Limb (tissue), 2 donors: ENCODE data around the gene SNTG2.
"Not testable (repeated sequence)": the region's sequence is repeated elsewhere in the genome, so short reads cannot be mapped to it uniquely, and the experiment has no call there.

Source experiments
- DNase-seq, 2 donors: peaks; one replicate each; pipeline ENCODE4 v3.0.0-alpha.2; 2016; ENCODE audit errors: extremely low spot score in 2 of 2

The SNTG2 gene

DNA sequence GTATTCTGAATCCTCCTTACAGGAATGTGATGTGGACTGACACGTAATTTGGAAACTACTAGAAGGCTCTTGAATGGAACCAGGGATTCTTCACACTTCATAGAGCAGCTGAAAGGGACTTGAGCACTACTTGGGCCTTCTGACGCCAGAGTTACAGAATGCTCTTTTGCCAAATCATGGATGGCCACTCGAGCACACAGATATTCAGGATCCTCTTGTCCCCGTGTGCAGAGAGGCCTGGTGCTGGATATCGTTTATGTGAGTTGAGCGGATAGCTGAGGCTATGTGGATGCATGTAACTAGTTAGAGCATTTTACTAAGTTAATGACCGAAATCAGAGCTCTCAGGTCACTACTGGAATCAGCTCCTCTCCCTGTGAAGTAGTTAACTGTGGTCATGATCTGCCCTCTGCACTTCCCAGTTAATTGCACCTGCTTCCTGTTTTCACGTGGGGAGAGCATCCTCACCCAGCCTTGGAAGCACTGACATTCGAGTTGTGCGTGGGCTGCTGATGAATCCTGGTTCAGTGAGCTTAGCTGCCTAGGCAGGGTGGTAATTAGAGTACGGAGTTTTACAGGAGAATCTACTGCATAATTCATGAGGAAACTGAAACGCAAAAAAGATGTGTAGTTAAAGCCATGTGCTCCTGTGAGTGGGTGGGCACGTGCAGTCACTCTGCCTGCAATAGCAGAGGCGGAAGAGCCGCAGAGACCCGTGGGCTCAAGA lies 457.5 kb downstream of the SNTG2 start:
- DNase-seq: no peak

DNA sequence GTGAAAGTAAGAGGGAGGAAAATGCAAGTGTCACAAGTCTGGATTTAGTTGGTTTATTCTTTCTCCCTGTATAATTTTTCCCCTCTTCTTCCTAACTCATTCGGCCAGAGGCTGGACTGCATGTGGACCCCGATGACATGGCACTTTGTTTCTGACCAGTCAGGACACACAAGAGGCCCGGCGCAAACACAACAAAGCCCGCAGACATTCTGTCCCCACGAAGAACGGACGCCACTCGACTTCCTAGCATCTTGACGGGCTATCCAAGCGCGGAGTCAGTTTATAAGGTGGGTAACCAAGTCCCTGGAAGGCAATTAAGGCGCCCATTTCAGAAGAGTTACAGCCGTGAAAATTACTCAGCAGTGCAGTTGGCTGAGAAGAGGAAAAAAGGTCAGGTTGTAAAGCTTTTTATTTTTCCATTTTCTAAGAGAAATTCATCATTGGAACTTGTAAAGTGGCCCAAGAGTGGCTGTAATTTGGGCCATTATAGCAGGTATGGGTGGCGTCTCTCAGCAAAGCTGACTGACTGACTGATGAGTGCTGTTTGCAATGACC lies 462.6 kb downstream of the SNTG2 start, which contains the start of gene TPO:
Gene TPO (plus strand): TSS at position 308 of the 555 bp plus-strand sequence. CDS start 946 bp downstream, outside the sequence.
- DNase-seq: no peak

DNA sequence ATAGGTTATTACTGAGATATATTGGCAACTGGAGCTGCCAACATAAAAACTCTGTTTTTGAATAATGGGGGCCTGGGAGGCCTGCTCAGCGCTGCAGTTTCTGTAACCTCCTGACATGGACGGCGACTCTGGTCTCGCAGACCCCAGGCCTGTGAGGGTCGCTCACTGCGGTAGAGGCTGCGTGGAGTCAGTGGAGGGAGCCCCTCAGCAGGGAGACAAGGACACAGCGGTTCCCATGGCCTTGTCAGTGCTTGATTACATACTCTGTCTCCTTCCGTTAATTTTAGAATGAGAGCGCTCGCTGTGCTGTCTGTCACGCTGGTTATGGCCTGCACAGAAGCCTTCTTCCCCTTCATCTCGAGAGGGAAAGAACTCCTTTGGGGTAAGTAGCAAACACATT lies 463.5 kb downstream of the SNTG2 start:
- DNase-seq: no peak

DNA sequence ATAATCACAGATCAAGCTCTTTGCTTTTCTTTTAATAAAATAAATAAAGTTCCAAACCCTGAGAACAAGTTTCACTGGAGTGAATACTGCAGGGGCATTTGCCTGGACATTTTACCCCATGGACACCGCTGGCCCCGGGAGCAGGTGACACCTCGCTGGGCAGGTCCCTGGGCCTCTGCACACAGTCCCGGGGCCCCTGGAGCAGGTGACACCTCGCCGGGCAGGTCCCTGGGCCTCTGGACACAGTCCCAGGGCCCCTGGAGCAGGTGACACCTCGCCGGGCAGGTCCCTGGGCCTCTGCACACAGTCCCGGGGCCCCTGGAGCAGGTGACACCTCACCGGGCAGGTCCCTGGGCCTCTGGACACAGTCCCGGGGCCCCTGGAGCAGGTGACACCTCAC lies 464.3 kb downstream of the SNTG2 start:
- not testable (repeated sequence) for DNase-seq

DNA sequence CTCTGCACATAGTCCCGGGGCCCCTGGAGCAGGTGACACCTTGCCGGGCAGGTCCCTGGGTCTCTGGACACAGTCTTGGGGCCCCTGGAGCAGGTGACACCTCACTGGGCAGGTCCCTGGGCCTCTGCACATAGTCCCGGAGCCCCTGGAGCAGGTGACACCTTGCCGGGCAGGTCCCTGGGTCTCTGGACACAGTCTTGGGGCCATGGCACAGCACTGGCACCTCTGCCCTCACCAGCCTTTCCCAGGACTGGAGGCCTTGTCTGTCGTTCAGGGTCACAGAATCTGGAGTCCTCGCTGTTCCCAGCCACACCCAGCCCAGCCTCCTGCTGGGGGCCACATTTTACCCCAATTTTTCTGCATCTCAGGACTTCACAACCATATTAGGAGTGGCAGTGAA lies 464.9 kb downstream of the SNTG2 start:
- DNase-seq: no peak
